Measurements from ENCODE around the gene ANKRD33B.
"Not testable (repeated sequence)": the region's sequence is repeated elsewhere in the genome, so short reads cannot be mapped to it uniquely, and the experiment has no call there.

Gene ANKRD33B

DNA sequence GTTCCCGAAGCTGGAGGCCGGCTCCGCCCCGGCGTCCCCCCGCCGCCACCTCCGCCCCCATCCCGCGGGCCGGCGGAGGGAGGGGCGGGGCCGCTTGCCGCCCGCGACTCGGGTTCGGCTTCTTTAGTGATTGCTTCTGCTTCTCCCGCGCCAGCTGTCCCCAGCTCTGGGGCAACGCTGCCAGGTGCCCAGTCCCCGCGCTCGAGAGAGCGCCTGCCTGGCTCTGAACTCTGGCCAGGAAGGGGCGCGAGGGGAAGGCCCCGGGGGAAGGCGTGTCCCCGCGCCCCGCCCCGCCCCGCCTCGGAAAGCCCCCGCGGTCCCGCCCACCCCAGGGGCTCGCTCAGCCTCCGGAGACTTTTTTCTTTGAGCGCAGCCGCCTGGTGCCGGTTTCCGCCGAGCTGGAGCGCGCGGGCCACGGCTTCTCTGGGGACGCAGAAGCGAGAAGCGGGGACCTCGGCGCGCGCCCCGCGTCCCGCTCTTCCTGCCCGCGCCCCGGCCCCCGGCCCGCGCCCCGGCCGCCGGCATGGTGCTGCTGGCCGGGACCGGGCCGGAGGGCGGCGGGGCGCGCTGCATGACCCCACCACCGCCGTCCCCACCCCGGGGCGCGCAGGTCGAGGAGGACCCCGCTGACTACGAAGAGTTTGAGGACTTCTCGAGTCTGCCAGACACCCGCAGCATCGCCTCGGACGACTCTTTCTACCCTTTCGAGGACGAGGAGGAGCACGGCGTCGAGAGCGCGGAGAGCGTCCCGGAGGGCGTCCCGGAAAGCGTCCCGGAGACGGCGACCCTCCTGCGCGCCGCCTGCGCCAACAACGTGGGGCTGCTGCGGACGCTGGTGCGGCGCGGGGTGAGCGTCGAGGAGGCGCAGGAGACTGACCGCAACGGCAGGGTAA, at the start of gene ANKRD33B:
ANKRD33B (plus strand) TSS at position 126 of the 893 bp plus-strand sequence; CDS start at position 524, 398 bp downstream.
- DNase-seq (ENCODE audit: low read depth) = peak; percentile 57
- peak within 1 kb of the TSS; percentile 74 for H3K4me3 ChIP-seq (ENCODE audit: low read depth, low read length)
- TF ChIP-seq, protein P1, sequence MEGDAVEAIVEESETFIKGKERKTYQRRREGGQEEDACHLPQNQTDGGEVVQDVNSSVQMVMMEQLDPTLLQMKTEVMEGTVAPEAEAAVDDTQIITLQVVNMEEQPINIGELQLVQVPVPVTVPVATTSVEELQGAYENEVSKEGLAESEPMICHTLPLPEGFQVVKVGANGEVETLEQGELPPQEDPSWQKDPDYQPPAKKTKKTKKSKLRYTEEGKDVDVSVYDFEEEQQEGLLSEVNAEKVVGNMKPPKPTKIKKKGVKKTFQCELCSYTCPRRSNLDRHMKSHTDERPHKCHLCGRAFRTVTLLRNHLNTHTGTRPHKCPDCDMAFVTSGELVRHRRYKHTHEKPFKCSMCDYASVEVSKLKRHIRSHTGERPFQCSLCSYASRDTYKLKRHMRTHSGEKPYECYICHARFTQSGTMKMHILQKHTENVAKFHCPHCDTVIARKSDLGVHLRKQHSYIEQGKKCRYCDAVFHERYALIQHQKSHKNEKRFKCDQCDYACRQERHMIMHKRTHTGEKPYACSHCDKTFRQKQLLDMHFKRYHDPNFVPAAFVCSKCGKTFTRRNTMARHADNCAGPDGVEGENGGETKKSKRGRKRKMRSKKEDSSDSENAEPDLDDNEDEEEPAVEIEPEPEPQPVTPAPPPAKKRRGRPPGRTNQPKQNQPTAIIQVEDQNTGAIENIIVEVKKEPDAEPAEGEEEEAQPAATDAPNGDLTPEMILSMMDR (conservative IDR thresholded peaks at IDR 0.05; ENCODE audit: low read depth, low read length) = no peak

GRCh38 chr5:10514572-10514971, 49.3 kb upstream of the ANKRD33B start:
- DNase-seq (ENCODE audit: low read depth); H3K4me3 ChIP-seq (ENCODE audit: low read depth, low read length): not testable (repeated sequence)

GRCh38 chr5:10515492-10515891, 48.4 kb upstream of the ANKRD33B start:
- DNase-seq (ENCODE audit: low read depth) = no peak
- H3K4me3 ChIP-seq (ENCODE audit: low read depth, low read length) = no peak overlapping the region
- TF ChIP-seq, protein P1 (conservative IDR thresholded peaks at IDR 0.05; ENCODE audit: low read depth, low read length) = no peak

GRCh38 chr5:10518347-10518746, 45.5 kb upstream of the ANKRD33B start:
- H3K4me3 ChIP-seq (ENCODE audit: low read depth, low read length) = no peak overlapping the region
- DNase-seq (ENCODE audit: low read depth) = peak; percentile 87
- TF ChIP-seq, protein P1 (conservative IDR thresholded peaks at IDR 0.05; ENCODE audit: low read depth, low read length) = no peak

DNA sequence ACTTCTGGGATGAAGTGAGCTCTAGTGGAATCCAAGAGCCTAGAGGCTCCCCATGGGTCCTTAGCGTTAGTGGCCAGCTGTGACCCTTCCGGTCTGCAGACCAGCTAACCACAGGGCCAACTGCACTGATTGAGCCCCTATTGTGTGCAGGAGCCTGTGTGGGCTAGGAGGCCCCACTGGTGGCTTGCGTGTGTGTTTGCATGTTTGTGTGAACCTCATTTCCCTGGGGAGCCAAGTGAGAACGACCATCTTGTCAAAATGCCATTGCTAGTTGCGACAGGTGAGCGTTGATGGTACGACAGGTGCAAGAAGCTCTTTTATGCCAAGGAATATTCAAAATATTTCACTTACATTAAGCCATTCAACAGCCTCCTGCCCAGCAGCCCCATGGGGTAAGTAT, 44.1 kb upstream of the ANKRD33B start:
- no peak overlapping the region for H3K4me3 ChIP-seq (ENCODE audit: low read depth, low read length)
- TF ChIP-seq, protein P1 (conservative IDR thresholded peaks at IDR 0.05; ENCODE audit: low read depth, low read length) = no peak
- DNase-seq (ENCODE audit: low read depth) = no peak

- DNase-seq (ENCODE audit: low read depth) = peak; percentile 76
- H3K4me3 ChIP-seq (ENCODE audit: low read depth, low read length) = no peak overlapping the region
- TF ChIP-seq, protein P1 (conservative IDR thresholded peaks at IDR 0.05; ENCODE audit: low read depth, low read length) = no peak
Observed at GRCh38 chr5:10520706-10521105, 43.2 kb upstream of the ANKRD33B start.

DNA sequence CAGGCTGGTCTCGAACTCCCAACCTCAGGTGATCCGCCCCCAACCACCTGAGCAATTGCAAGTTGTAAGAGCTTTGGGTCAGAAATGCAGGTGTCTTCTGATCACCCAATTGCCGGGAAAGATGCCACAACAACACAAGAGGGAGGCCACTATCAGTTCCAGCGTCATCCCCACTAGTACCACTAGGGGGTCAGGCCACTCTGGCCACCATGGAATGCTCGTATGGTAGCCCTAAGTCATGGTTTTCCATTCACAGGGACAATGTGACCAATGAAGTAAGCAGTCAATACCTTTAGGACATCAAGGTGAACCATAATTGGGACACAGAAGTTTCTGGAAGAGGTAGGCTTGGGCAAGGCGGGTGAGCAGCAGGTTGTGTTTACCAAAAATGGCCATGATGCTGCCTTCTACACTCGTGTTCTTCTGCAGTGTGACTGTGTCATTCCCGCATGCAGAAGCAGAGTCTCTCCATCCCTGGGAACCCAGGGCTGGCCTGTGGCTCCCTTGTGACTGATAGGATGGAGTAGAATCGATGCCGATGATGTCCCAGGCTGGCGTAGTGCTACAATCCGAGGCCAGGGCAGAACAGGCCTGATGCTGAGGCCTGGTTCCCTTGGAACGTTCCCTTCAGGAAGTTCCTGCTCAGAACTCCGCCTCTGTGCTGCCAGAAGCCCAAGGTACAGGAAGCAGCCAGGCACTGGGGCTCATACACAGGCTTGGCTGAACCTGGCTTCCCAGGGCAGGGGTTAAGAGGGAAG, 42.2 kb upstream of the ANKRD33B start:
- H3K4me3 ChIP-seq (ENCODE audit: low read depth, low read length) = no peak overlapping the region
- no peak for DNase-seq (ENCODE audit: low read depth)
- TF ChIP-seq, protein P1 (conservative IDR thresholded peaks at IDR 0.05; ENCODE audit: low read depth, low read length) = peak; percentile 50
